ENCODE measurements around the gene SLC16A4.
A peak's percentile ranks its signal among the peaks of the same experiment; 100 is the strongest.

SLC16A4 gene

DNA sequence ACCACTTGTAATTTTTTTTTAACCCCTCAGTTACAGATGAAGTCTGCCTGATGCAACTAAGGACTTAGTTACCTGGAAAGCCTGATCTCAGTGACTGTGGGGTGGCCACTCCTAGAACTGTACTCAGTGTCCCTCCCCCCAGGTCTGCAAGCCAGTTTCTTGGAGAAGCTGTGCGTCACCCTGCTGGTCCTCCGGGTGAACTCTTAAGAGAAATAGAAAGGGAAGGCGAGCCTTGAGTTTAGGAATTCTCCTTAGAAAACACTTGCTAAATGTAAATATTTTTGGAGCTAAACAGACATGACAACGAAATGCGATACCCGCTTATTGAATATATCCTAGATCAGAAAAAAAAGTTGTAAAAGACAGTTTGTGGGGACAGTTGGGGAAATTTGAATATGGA, 730 bp downstream of the SLC16A4 start:
- Mint-ChIP-seq H3K9me3 (no peaks in the 10 kb centered on the region), H3K27me3 (no peaks in the 10 kb centered on the region), H3K36me3 (peaks cover 11% of the 10 kb centered on the region), H3K27ac (no peak overlapping the region), H3K4me3 (no peak overlapping the region), H3K4me1 (peaks cover 4% of the 10 kb centered on the region)

DNA sequence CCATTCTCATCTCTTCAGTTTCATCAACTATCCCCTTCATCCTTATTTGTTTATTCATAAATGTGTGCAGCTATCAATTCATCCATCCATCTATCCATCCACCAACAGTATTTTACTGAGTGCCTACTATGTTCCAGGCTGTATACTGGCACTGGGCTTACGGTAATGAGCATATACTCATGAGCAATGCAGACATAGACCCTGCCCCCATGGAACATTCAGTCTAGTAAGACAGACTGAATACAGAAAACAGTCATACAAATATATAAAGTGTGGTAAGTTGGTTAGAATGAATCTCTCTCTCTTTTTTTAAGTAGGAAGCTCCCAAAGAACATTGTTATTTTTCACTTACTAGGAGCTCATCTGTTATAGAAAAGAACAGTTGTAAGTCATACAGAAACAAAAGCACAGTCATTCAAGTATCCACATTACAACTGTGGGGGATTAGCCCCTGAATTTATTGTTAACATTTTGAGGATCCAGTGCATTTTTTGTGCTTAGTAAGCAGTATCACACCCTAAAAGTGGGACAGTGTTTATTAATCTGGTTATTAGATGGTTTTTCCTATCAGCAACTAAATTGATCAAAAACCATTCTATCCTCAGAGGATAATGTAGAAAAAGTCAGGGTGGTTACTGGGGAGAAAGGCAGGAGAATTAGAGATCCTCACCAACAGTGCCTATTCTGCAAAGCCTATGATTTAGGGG, 3.6 kb downstream of the SLC16A4 start:
- no peaks in the 10 kb centered on the region for H3K27me3 Mint-ChIP-seq
- H3K4me1 Mint-ChIP-seq = peaks cover 24% of the 10 kb centered on the region
- H3K27ac Mint-ChIP-seq = no peak overlapping the region
- H3K36me3 Mint-ChIP-seq = peaks cover 2% of the 10 kb centered on the region
- H3K9me3 Mint-ChIP-seq = no peaks in the 10 kb centered on the region
- no peak overlapping the region for H3K4me3 Mint-ChIP-seq

DNA sequence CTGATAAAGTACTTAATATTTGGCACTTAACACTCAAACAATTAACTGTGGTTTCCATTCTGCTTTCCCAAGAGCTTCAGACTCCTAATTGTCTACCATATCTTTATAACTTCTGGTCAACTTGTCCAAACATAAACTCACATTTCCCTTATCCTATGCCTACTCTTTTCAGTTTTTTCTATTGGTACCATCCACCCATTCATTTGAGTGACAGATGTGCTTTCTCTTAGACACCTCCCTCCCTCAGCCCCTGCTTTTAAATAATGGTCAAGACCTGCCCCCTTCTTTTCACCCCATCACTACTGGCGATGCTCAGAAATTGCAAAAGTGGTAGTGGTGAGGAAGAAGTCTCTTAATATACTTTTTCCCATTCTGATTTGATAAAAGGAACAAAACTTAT, 5.5 kb downstream of the SLC16A4 start:
- H3K27ac Mint-ChIP-seq = peak overlapping the region; percentile 8
- no peaks in the 10 kb centered on the region for H3K9me3 Mint-ChIP-seq
- H3K36me3 Mint-ChIP-seq = peaks cover 2% of the 10 kb centered on the region
- H3K27me3 Mint-ChIP-seq = no peaks in the 10 kb centered on the region
- H3K4me3 Mint-ChIP-seq = no peak overlapping the region
- H3K4me1 Mint-ChIP-seq = peaks cover 24% of the 10 kb centered on the region

DNA sequence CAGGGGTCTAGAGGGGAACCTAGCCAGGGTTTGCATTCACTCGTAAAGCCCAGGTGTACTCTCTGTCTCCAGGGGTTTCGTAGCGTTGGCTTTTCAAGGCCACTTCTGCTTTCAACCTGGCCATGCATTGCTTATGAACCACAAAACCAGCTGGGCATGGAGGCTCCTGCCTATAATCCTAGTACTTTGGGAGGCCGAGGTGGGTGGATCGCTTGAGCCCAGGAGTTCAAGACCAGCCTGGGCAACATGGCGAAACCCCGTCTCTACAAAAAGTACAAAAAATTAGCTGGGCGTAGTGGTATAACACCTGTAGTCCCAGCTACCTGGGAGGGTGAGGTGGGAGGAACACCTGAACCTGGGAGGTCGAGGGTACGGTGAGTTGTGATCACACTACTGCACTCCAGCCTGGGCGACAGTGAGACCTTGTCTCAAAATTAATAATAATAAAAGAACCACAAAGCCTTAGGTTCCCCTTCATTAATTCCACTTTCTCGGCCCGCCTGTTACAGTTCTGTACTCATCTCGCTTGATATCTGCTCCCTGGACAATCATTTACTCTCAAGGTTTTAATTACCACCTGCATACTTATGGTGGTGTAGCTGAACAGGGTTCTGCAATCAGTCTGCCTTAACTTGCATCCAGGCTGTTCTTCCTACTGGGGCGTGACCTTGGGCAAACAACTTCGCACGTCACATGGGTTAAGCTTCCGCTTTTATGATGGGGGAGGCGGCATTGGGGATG, 6.1 kb downstream of the SLC16A4 start:
- Mint-ChIP-seq H3K27me3 (no peaks in the 10 kb centered on the region), H3K4me3 (no peak overlapping the region), H3K4me1 (peaks cover 24% of the 10 kb centered on the region)

DNA sequence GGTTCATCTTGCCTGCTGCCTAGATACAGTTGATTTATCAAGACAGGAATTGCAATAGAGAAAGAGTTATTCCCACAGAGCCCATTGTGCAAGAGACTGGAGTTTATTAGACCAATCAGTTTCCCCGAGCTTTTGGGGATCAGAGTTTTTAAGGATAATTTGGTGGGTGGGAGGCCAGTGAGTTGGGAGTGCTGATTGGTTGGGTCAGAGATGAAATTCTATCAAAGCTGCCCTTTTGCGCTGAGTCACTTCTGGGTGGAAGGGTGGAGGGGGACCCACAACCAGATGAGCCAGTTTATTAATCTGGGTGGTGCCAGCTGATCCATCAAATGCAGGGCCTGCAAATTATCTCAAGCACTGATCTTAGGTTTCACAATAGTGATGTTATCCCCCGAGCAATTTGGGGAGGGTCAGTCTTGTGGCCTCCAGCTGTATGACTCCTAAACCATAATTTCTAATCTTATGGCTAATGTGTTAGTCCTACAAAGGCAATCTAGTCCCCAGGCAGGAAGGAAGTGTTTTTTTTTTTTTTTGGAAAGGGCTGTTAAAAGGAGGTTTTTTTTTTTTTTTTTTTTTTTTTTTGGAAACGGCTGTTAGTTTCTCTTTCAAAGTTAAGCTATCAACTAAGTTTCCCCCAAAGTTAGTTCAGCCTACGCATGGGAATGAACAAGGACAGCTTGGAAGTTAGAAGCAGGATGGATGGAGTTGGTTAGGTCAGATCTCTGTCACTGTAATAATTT, 7.4 kb downstream of the SLC16A4 start:
- H3K9me3 Mint-ChIP-seq = no peaks in the 10 kb centered on the region
- H3K4me1 Mint-ChIP-seq = peaks cover 24% of the 10 kb centered on the region
- H3K27ac Mint-ChIP-seq = peak overlapping the region; percentile 90
- H3K36me3 Mint-ChIP-seq = peaks cover 2% of the 10 kb centered on the region
- no peaks in the 10 kb centered on the region for H3K27me3 Mint-ChIP-seq
- H3K4me3 Mint-ChIP-seq = peak overlapping the region; percentile 47

More for the DNA sequence above, 6.1 kb downstream of the SLC16A4 start:
- Mint-ChIP-seq H3K27ac (no peak overlapping the region), H3K36me3 (no peaks in the 10 kb centered on the region), H3K9me3 (no peaks in the 10 kb centered on the region)

DNA sequence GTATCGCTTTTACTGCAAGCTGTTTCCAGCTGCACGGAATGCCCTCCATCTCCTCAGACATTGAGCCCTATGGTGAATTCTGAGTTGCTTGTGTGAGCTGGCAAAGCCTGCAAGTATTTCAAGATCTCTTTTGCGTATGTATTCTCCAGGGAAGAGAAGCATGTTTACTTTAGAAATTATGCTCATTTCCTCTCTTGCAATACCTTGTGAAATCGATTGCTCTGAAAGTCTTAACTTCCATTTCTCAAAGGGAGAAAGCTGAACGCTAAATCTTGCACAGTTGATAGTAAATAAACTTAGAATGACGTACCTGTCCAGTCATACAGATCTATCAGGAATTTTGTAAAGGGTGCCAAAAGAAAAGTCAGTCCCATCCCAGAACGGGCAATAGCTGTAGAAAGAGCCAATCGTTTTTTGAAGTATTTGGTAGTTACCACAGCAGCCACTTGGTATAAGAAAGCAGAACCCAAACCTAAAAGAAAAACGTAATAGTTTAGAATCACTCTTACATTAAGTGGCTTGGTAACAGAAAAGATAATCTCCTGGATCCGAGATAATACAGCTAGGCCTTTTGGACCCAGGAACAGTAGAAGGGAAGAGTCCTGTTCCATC, 10.0 kb downstream of the SLC16A4 start:
- no peaks in the 10 kb centered on the region for H3K27me3 Mint-ChIP-seq
- no peak overlapping the region for H3K27ac Mint-ChIP-seq
- H3K4me1 Mint-ChIP-seq = peaks cover 24% of the 10 kb centered on the region
- peaks cover 5% of the 10 kb centered on the region for H3K36me3 Mint-ChIP-seq
- no peak overlapping the region for H3K4me3 Mint-ChIP-seq
- no peaks in the 10 kb centered on the region for H3K9me3 Mint-ChIP-seq

DNA sequence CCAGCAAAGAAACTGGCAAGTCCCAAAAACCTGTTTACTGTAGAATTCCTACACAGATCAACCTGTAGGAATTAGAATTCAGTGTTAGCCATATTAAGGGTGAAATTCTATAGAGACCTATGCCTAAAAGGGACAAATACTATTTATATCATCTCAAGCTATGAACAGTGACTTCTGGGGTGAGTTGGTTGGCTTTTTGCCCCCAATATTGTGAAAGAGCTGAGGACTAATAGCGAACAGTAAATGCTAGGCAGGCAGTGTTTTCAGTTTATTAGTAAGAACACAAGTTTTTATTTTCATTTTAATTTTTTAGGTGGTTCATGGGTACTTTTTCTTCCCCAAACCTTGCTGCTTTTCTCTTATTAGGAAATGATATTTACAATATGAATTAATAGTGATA, 15.3 kb downstream of the SLC16A4 start:
- Mint-ChIP-seq H3K9me3 (no peaks in the 10 kb centered on the region), H3K36me3 (peaks cover 7% of the 10 kb centered on the region), H3K27ac (no peak overlapping the region), H3K4me3 (no peak overlapping the region), H3K4me1 (peaks cover 6% of the 10 kb centered on the region), H3K27me3 (no peaks in the 10 kb centered on the region)

DNA sequence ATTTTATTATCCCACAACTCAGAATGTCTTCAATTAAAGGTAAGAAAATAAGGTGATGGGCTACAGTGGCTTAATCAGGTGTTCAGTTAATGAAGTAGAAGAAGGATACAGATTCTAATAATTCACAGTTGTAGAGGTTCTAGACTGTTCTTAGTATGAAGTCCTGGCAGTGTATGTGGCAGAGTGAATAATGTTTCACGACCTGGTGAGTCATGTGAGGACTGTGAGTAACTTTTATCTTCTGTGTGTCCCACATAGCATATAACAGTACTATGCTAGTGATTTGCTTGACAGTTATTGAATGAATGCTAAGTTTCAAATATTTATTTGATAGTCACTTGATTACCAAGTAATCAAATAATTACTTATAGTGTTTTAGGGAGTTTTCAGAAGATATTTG, 20.0 kb downstream of the SLC16A4 start:
- H3K27me3 Mint-ChIP-seq = no peaks in the 10 kb centered on the region
- H3K27ac Mint-ChIP-seq = no peak overlapping the region
- no peak overlapping the region for H3K4me3 Mint-ChIP-seq
- no peaks in the 10 kb centered on the region for H3K9me3 Mint-ChIP-seq
- peaks cover 15% of the 10 kb centered on the region for H3K4me1 Mint-ChIP-seq
- H3K36me3 Mint-ChIP-seq = peaks cover 2% of the 10 kb centered on the region

DNA sequence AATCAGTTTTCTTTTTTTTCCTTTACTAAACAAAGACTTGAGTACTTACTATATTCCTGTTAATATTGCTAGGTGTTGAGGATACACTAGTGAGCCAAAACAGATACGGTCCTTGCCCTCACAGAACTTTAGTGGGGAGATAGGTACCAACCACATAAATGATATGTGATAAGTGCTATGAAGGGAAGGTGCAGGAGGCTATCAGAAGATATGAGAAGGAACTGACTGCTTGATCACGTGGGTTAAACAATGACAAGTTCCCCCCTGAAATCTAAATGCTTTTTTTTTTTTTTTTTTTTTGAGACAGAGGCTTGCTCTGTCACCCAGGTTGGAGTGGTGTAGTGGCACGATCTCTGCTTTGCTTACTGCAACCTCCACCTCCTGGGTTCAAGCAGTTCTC, 26.6 kb downstream of the SLC16A4 start:
- no peaks in the 10 kb centered on the region for H3K27me3 Mint-ChIP-seq
- H3K27ac Mint-ChIP-seq = no peak overlapping the region
- H3K36me3 Mint-ChIP-seq = peaks cover 3% of the 10 kb centered on the region
- no peaks in the 10 kb centered on the region for H3K9me3 Mint-ChIP-seq
- no peaks in the 10 kb centered on the region for H3K4me1 Mint-ChIP-seq
- no peak overlapping the region for H3K4me3 Mint-ChIP-seq

DNA sequence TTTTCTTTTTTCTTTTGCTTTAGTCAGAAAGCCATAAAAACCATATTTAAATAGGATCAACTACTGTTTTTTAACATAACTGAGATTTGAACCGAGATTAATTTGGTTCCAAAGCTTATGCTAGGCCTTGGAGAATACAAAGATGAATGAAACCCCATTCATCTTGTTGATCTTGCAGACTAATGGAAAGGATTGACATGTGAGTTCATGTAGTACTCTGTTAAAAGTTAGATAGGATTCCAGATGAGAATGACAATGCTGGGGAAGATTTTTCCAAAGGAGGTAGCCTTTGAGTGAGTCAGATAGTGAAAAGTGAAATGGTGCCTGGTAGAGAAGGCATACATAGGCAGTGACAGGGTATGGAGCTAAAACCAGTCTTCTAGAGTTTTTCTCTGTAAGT, 29.0 kb downstream of the SLC16A4 start:
- Mint-ChIP-seq H3K27me3 (no peaks in the 10 kb centered on the region), H3K4me3 (no peak overlapping the region), H3K9me3 (no peaks in the 10 kb centered on the region), H3K4me1 (no peaks in the 10 kb centered on the region), H3K36me3 (peaks cover 3% of the 10 kb centered on the region), H3K27ac (no peak overlapping the region)

DNA sequence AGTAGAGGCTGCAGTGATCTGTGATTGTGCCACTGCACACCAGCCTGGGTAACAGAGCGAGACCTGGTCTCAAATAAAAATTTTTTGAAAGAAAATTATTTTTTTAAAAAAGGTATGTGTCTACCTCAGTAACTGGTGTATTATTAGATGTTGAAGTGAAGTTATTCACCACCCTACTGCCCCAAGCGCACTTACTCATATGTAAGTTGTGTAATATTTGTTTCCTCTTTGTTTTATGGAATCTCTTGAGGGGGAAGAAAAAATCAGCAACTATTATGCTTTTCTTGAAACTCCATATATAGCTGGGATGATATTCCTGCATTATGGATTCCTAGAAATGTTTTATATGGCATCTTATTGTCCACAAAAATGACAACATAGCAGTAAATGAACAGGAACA, 30.4 kb downstream of the SLC16A4 start:
- H3K4me1 Mint-ChIP-seq = peaks cover 11% of the 10 kb centered on the region
- no peak overlapping the region for H3K4me3 Mint-ChIP-seq
- no peaks in the 10 kb centered on the region for H3K9me3 Mint-ChIP-seq
- peaks cover 11% of the 10 kb centered on the region for H3K36me3 Mint-ChIP-seq
- no peaks in the 10 kb centered on the region for H3K27me3 Mint-ChIP-seq
- no peak overlapping the region for H3K27ac Mint-ChIP-seq

DNA sequence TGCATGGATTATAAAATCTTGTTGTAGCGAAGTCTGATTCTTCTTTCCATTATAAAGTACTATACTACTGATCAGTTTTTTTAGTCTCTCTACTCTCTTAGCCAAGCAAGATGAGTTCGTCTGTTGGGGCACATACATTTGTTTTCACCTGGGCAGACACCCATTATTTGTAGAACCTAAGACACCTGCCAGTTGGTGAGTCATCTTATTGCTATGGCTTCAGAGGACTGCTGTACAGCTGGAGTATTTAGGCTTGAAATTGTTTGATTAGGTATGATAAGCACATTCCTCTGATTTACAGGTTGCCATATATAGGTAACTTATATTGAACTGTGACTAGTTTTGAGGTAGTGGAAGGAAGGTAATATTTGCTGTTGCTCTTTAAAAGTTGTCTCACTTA, 34.4 kb downstream of the SLC16A4 start:
- Mint-ChIP-seq H3K27ac (no peak overlapping the region), H3K36me3 (peaks cover 7% of the 10 kb centered on the region)

DNA sequence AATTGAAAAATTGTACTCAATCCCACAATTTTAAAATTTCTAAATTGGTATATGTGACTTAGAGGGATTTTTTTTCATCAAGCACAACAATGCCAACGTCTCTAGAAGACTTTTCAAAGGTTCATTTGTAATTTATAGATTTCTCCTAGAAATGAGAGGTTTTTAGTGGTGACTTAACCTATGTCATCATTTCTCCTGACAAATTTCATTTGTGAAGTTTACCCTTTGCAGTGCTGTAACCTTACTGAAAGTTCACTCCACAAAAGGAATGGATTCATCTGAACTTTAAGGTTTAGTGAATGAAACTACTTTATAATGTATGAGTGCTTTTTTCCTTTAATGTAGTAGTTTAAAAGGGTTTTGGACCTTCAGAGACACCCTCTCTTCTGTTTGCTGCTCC, 35.5 kb downstream of the SLC16A4 start:
- Mint-ChIP-seq H3K36me3 (peaks cover 7% of the 10 kb centered on the region), H3K4me1 (peaks cover 41% of the 10 kb centered on the region), H3K4me3 (no peak overlapping the region), H3K9me3 (no peaks in the 10 kb centered on the region), H3K27me3 (no peaks in the 10 kb centered on the region), H3K27ac (no peak overlapping the region)

More for the DNA sequence above, 34.4 kb downstream of the SLC16A4 start:
- Mint-ChIP-seq H3K9me3 (no peaks in the 10 kb centered on the region), H3K4me3 (no peak overlapping the region), H3K27me3 (no peaks in the 10 kb centered on the region), H3K4me1 (peaks cover 30% of the 10 kb centered on the region)

DNA sequence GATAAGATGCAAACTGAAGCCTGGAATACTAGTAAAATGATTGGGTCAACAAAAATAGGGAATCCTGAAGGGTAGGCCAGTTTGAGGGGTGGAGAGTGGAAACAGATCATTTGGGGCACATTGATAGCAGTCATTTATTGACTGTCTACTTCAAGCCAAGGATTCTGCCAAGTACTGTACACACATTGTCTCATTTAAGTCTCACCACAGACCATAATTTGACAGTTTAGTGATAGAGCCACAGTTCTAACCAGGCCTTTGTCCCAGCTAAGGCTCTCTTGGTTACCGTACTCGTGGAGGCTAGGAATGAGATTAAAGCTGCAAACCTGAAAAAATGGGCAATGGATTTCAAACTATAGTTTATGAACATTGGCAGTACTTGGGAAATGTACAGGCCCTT, 40.5 kb downstream of the SLC16A4 start:
- no peaks in the 10 kb centered on the region for H3K27me3 Mint-ChIP-seq
- no peak overlapping the region for H3K4me3 Mint-ChIP-seq

DNA sequence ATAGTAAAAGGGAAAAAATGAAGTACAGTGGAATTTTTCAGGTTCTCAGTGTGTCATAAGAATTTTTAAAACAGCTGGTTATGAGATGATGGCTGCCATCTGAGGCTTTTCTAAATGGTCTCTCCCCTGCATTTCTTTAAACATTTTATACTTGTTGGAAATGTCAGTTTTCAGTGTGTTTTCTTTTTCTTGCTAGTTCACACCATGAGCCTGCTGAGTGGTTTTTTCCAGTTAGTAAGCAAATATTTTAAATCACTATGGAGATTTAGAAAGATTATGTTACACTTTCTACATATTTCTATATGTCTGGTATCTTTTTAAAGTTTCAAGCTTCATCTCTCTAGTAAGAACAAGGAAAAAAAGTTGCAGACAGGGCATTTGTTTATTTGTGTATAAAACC, 42.1 kb downstream of the SLC16A4 start:
- H3K9me3 Mint-ChIP-seq = no peaks in the 10 kb centered on the region
- peak overlapping the region; percentile 64 for H3K4me3 Mint-ChIP-seq
- peaks cover 20% of the 10 kb centered on the region for H3K36me3 Mint-ChIP-seq
- no peaks in the 10 kb centered on the region for H3K27me3 Mint-ChIP-seq
- H3K4me1 Mint-ChIP-seq = peaks cover 82% of the 10 kb centered on the region
- H3K27ac Mint-ChIP-seq = peak overlapping the region; percentile 79

More for the DNA sequence above, 40.5 kb downstream of the SLC16A4 start:
- Mint-ChIP-seq H3K36me3 (peaks cover 14% of the 10 kb centered on the region), H3K9me3 (no peaks in the 10 kb centered on the region), H3K27ac (no peak overlapping the region), H3K4me1 (peaks cover 75% of the 10 kb centered on the region)
